Vagina (tissue), 2 donors: Measurements from ENCODE around the gene CPN1.

ENCODE experiments used
- CTCF ChIP-seq, 3 experiments: fragments of 450-650 bp in 2 of 3; fragments of 200-600 bp in 1 of 3; sonication (generic) in 1 of 3; IDR thresholded peaks; one replicate each; pipeline ENCODE4 v1.5.1; 2017 to 2019; ENCODE audit warnings: antibody characterized with exemption in 3 of 3, mild to moderate bottlenecking in 2 of 3, moderate library complexity in 2 of 3
- POLR2A ChIP-seq, 2 donors: fragments of 450-650 bp; IDR thresholded peaks; one replicate each; pipeline ENCODE4 v1.6.1; 2017; ENCODE audit warnings: antibody characterized with exemption in 2 of 2, mild to moderate bottlenecking in 2 of 2, moderate library complexity in 2 of 2
- POLR2AphosphoS5 ChIP-seq, 2 donors: sonication (generic); formaldehyde crosslinking; IDR thresholded peaks; one replicate each; pipeline ENCODE4 v1.9.0; 2017; ENCODE audit warnings: antibody characterized with exemption in 2 of 2, mild to moderate bottlenecking in 2 of 2, low read depth in 1 of 2; ENCODE audit not compliant: insufficient read depth in 1 of 2

- no peak for TF ChIP-seq POLR2AphosphoS5 (IDR thresholded peaks at IDR 0.05; ENCODE audit: insufficient read depth in 1 of 2, low read depth in 1 of 2)
- TF ChIP-seq CTCF (IDR thresholded peaks at IDR 0.05) = no peak
- TF ChIP-seq POLR2A (IDR thresholded peaks at IDR 0.05) = no peak
Observed at GRCh38 chr10:100072514-100072913, 9.2 kb downstream of the CPN1 start.
